ENCODE measurements around the gene CPT1C. TPM values are rescaled to one million over a fixed set of nuclear protein-coding genes. Genes with fewer than 3 reads are reported as not detected.
A peak's percentile ranks its signal among the peaks of the same experiment; 100 is the strongest.

The CPT1C gene
- 8.2 and 8.5 TPM in 2 replicates for polyA plus RNA-seq (2011; rRNA removed)
- 15.6 and 16.1 TPM in 2 replicates for polyA plus RNA-seq (2012; cell fraction: cytosol; rRNA removed)
- polyA plus RNA-seq (2012; cell fraction: nucleus; rRNA removed): 7.5 and 8.5 TPM in 2 replicates
- 13.7 to 17.1 TPM (median 15.4 TPM) in 3 replicates for polyA plus RNA-seq (2017; fragmentation: RNase III; extraction: RNeasy Plus Mini Kit Qiagen cat#74134 plus additional on column Dnase treatment)
- polyA minus RNA-seq (2011; rRNA and poly(A)+ RNA removed): 2.5 and 3.5 TPM in 2 replicates

GRCh38 chr19:49690656-49691242 lies at the start of gene CPT1C:
TSS of gene CPT1C (plus strand) at chr19:49691116. CDS start at chr19:49692253, 1,137 bp downstream.
- Histone ChIP-seq H3K4me3 (no peak within 1 kb of the TSS), H3K4me1 (0 out of 3 replicates have a peak, but pooled peaks cover 9% of the 10 kb centered on the region), H3K4me2 (no peak within 1 kb of the TSS), H3K9me3 (no peaks in the 10 kb centered on the region), H3K27ac (no peak within 1 kb of the TSS)
- DNase-seq (ENCODE audit: low read depth in 1 of 2, low spot score in 1 of 2): no peak
- ATAC-seq: peak; percentile 3; a peak in 1 of 6 replicates
- ChIA-PET CTCF (interaction anchor here (1.0 to 3.4 kb wide), 3 partner anchors 10 to 18 kb away, joined by 3 to 11 read pairs (median 4); no protein-coding TSS in a partner anchor), POLR2A (interaction anchor here (0.8 kb wide), 1 partner anchor 14 kb away, joined by 3 read pairs; no protein-coding TSS in a partner anchor)
- 86% methylated on average over 38 of the region's 38 CpGs for WGBS (ENCODE audit: missing lambda C conversion rate)
- TF ChIP-seq CBX2 (IDR thresholded peaks at IDR 0.05; ENCODE audit: borderline replicate concordance, low read depth): no peak
- no peak for TF ChIP-seq PHF8 (IDR thresholded peaks at IDR 0.05; ENCODE audit: borderline replicate concordance, low read depth)
- TF ChIP-seq FOSB (CRISPR knock-in tag; IDR thresholded peaks at IDR 0.05): 0 out of 2 replicates have a peak, but pooled peaks have one; percentile 17
- no peak for TF ChIP-seq REST (IDR thresholded peaks at IDR 0.05)
- TF ChIP-seq FOXS1 (CRISPR knock-in tag; IDR thresholded peaks at IDR 0.05): no peak
- TF ChIP-seq FOSL2 (IDR thresholded peaks at IDR 0.05): no peak
- TF ChIP-seq FOSL2 (CRISPR knock-in tag; IDR thresholded peaks at IDR 0.05): no peak
- no peak for TF ChIP-seq HOXA7 (CRISPR knock-in tag; IDR thresholded peaks at IDR 0.05)
- TF ChIP-seq ESRRA (IDR thresholded peaks at IDR 0.05; ENCODE audit: borderline replicate concordance, low read length): no peak
- TF ChIP-seq HOXB5 (CRISPR knock-in tag; IDR thresholded peaks at IDR 0.05): no peak
- no peak for TF ChIP-seq SMC3 (IDR thresholded peaks at IDR 0.05)
- peak; percentile 18; the same call in 1 of the 2 replicates for TF ChIP-seq TFCP2L1 (CRISPR knock-in tag; IDR thresholded peaks at IDR 0.05)
- TF ChIP-seq RARB (CRISPR knock-in tag; IDR thresholded peaks at IDR 0.05): no peak
- TF ChIP-seq POLR2AphosphoS2 (conservative IDR thresholded peaks at IDR 0.05; ENCODE audit: low read length): peak; percentile 90; the same call in 1 of the 2 replicates
- no peak for TF ChIP-seq CEBPB (IDR thresholded peaks at IDR 0.05)
- no peak for TF ChIP-seq CBX8 (IDR thresholded peaks at IDR 0.05)
- TF ChIP-seq ATOH8 (CRISPR knock-in tag; IDR thresholded peaks at IDR 0.05; ENCODE audit: low read depth): no peak
- no peak for TF ChIP-seq JUNB (IDR thresholded peaks at IDR 0.05)
- TF ChIP-seq CHD4 (IDR thresholded peaks at IDR 0.05; ENCODE audit: borderline replicate concordance): no peak
- no peak for FAIRE-seq

- ChIA-PET CTCF (interaction anchor here (0.6 to 12.4 kb wide), 5 partner anchors 18 to 39 kb away, joined by 3 to 134 read pairs (median 7); partner anchors contain the start of genes BCL2L12, IRF3 and PRMT1), POLR2A (interaction anchor here (0.5 to 3.9 kb wide), 23 partner anchors 8 to 235 kb away, joined by 3 to 45 read pairs (median 5); partner anchors contain the start of genes AKT1S1, ALDH16A1, AP2A1 and BCL2L12)
- peak; percentile 98 to 100 for DNase-seq (ENCODE audit: low read depth in 1 of 2, low spot score in 1 of 2)
- FAIRE-seq: peak; percentile 54
- ATAC-seq: peak; percentile 55 to 61
- Histone ChIP-seq H3K4me3 (peak within 1 kb of the TSS; percentile 94), H3K4me2 (peak within 1 kb of the TSS; percentile 98), H3K4me1 (peaks cover 37% of the 10 kb centered on the region), H3K27ac (peak within 1 kb of the TSS; percentile 97 to 99), H3K9me3 (no peaks in the 10 kb centered on the region)
- 2% methylated on average over 25 of the region's 87 CpGs for WGBS (ENCODE audit: missing lambda C conversion rate)
- TF ChIP-seq HDAC2 (IDR thresholded peaks at IDR 0.05) (no peak), E2F6 (IDR thresholded peaks at IDR 0.05; ENCODE audit: borderline replicate concordance, low read depth) (0 out of 2 replicates have a peak, but pooled peaks have one; percentile 43), FOXS1 (CRISPR knock-in tag; IDR thresholded peaks at IDR 0.05) (peak; percentile 68; the same call in 1 of the 2 replicates), HMGXB4 (CRISPR knock-in tag; IDR thresholded peaks at IDR 0.05; ENCODE audit: borderline replicate concordance) (no peak), BHLHE40 (IDR thresholded peaks at IDR 0.05; ENCODE audit: low read depth, low read length) (no peak), EP300 (IDR thresholded peaks at IDR 0.05) (no peak), TP53 (CRISPR knock-in tag; IDR thresholded peaks at IDR 0.05) (peak; percentile 93), RFX5 (IDR thresholded peaks at IDR 0.05) (0 out of 2 replicates have a peak, but pooled peaks have one; percentile 40), HOXA7 (CRISPR knock-in tag; IDR thresholded peaks at IDR 0.05) (no peak; the same call in 1 of the 2 replicates), GATA3 (IDR thresholded peaks at IDR 0.05; ENCODE audit: borderline replicate concordance) (no peak), ATOH8 (CRISPR knock-in tag; IDR thresholded peaks at IDR 0.05; ENCODE audit: low read depth) (no peak)
Measured at GRCh38 chr19:49641688-49642491, 49.0 kb upstream of the CPT1C start, which contains the start of gene SCAF1. TSS of gene SCAF1 (plus strand) at chr19:49642209. CDS start at chr19:49645027, 2,818 bp downstream.
